NCI-H187 treated with DMSO at 0.1 percent for 48 hours (cell line): ENCODE data around the gene KAT7.

ENCODE experiments used
- DNase-seq: peaks from one replicate; lab custom pipeline; 2025; lab: John Stamatoyannopoulos, UW

KAT7 gene

DNA sequence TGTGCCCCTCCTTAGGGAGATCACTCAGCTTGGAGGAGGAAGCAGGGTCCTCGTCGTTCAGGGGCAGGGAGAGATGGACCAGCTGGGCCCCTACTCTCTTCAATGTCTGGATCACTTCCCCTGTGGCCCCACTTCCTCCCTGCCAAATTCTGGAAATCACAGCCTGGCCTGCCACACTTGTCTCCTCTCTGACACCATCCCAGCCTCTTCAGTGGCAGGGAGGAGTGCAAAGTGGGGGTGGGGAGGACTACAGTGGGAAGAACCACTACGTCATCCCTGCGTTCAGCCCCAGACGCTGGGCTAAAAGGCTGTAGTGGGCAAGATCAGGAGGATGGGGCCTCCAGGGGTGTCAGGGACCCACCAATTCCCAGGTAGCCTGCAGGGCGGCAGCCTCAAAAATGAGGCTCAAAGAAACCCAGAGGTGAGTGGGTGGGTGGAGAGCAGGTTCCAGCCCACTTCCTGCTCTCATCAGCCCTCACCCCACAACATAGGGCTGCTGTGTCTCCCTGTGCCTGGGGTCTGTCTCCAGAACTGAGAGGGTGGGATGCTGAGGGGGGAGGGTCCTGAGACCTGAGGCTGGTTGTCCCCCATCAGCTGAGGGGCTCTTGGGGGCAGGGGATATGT, 84.4 kb downstream of the KAT7 start:
- no peak for DNase-seq

DNA sequence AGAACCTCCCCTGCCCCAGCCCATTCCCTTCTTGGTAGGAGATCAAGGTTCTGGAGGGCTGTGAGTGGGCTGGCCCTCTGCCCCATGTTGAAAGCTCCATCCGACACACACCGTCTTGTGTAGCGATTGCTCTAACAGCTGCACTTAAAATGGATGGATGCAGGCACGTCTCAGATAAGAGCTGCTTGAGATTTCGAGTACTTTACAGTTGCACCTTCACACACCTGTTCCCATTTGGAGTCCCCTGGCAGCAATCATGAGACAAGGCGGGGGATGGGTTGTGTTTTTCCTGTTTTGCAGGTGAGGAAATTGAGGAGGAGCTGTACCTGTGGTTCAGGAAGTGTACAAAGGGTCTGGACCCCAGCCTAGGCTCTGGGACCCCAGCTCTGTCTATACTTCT, 85.0 kb downstream of the KAT7 start:
- peak; percentile 92 for DNase-seq

DNA sequence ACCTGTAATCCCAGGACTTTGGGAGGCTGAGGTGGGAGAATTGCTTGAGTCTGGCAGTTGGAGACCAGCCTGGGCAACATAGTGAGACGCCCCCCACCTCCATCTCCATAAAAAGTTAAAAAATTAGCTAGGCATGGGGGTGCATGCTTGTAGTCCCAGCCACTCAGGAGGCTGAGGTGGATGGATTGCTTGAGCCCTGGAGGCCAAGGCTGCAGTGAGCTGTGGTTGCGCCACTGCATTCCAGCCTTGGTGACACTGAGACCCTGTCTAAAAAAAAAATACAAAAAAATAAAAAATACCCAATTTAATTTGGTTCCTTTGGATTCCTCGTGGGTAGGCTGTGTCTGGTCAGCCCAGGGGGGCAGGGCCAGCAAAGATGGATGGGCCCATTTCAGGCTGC, 85.4 kb downstream of the KAT7 start:
- no peak for DNase-seq

DNA sequence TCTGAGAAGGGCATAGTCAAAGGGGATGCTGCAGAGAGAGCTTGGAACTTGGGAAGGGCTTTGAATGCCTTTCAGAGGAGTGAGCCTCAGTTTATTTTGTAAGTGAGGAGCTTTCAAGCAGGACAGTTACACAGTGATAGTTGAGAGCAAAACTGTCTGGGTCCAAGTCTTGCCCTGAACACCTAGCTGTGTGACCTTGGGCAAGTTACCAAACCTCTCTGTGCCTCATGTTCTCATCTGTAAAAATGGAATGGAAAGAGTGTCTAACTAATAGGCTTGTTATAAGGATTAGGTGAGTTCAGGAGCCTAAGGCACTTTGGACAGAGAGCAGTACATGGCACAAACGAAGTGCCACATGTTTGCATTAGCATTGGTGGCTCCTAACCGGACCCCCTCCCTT, 86.4 kb downstream of the KAT7 start:
- no peak for DNase-seq

DNA sequence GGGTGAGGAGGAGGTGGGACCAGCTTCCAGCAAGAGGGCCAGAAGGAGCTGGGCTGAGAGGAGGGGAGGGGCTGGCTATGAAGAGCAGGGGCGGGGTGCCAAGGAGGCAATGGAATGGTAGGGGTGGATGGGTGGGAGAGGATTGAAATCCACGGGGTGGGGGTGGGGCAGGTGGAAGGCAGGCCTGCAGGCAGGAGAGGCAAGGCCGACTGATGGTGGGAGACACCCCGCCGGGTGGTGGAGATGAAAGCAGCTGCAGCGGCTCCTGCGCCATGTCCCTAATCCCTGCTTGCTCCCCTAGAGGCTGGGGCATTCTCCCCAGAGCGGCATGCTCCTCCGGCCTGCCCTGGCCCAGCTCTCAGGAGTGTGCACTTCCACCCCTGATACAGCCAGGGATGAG, 87.2 kb downstream of the KAT7 start:
- DNase-seq = no peak

DNA sequence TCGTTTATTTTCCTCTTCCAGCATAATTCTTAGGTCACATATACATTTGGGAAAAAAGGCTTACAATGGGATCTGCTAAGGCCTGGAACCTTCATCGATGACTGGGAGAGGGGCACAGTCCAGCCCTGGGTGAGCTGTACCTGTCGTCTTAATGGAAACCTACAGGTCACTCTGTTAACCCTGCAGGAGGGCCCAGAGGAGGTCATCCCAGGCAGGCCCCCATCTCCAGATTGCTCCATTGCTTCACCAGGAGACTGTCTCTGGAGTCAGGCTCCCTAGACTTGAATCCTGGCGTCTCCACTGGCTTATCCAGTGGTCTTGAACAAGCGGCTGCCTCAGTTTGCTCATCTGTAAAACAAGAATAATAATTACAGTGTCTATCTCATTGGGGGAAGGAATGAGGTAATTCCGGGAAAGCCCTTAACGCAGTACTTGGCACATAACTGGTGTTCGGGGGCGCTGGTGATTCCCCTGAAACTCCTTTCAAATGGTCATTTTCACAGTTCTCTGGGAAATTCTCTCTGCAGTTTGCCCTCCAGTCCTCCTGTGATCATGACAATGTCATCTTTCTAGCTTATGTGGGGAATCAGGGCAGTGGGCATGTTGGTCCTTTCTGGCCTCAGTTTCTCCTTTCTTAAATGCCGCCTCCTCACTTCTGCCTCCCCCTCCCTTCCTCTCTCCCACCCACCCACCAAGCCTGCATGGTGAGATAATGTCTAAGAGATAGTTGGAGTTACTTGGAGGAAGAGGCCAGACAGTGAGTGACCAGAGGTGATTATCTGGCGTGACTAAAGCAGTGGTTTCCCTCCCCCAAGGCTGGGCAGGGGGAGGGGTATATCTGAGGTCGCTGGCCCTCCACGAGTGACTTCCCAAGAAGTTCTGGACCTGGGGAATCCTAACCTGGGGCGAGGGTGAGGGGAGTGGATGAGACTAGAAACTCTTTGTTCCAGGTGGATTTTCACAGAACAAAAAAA, 90.7 kb downstream of the KAT7 start:
- DNase-seq = no peak

DNA sequence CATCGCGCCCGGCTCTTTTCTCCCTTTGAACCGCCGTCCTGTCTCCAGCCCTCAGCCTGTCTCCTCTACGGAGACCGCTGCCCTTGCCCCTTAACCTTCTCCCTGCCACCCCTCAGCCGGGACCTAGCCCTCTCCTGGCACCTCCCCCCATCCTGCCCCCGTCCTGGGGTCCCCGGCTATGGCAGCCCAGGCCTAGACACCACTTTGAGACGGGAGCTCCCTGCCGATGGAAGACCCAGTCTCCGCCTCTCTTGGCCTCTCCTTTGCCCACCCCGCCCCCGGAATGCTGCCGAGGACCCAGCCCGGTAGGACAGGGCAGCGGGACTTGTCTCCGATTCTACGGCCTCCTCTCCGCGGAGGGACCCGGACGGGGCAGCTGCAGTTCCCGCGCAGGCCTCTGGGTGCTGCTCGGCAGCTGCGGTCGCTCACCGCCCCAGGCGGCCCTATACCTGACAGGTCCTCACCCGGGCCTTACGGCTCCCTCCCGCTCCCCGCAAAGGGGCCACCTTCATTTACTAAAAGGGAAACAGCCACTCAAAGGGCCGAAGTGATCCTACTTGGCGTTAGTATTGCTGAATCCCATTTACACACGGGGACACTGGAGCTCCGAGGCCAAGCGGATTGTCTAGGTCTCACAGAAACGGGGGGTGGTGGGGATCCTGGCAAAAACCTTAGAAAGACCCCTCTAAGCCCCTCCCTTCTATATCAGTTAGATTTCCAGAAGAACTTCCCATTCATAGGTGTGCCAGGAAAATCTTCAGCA, 92.0 kb downstream of the KAT7 start:
- DNase-seq = no peak

DNA sequence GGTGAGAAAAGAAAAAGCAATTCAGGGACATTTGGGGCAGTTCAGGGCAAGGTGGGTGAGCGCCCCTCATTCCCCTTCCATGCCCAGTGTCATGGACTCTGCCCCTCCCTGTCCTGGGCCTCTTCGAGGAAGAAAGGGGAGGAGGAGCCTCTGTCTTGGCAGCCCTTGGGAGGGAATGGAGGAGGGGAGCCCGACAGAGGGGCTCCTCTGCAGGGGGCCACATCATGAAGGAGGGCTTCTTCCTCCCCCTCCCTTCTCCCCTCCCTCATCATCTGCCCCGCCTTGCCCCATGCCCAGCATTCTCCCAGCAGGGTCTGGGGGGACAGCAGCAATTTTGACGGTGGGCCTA, 92.5 kb downstream of the KAT7 start:
- DNase-seq = no peak

DNA sequence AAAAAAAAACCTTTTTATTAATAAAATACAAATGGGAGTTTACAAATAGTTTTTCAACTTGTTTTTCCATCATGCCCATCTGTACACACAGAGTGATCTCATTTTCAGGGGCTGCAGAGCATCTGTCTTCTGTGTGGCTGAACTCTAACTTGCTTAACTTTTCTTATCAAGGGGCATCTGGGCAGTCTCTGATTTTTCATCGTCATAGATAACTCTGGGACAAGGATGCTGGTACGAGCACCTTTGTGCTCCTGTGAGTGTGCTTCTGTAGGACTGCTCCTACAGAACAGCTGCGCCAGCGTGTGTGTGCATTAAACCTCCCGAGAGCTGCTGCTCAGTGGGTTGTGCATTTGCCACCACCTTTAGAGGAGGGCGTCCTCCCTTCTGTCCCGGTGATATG, 94.0 kb downstream of the KAT7 start:
- DNase-seq = no peak
